ENCODE measurements around the gene MYO7A.
"Not testable (repeated sequence)": the region's sequence is repeated elsewhere in the genome, so short reads cannot be mapped to it uniquely, and the experiment has no call there.

The MYO7A gene

DNA sequence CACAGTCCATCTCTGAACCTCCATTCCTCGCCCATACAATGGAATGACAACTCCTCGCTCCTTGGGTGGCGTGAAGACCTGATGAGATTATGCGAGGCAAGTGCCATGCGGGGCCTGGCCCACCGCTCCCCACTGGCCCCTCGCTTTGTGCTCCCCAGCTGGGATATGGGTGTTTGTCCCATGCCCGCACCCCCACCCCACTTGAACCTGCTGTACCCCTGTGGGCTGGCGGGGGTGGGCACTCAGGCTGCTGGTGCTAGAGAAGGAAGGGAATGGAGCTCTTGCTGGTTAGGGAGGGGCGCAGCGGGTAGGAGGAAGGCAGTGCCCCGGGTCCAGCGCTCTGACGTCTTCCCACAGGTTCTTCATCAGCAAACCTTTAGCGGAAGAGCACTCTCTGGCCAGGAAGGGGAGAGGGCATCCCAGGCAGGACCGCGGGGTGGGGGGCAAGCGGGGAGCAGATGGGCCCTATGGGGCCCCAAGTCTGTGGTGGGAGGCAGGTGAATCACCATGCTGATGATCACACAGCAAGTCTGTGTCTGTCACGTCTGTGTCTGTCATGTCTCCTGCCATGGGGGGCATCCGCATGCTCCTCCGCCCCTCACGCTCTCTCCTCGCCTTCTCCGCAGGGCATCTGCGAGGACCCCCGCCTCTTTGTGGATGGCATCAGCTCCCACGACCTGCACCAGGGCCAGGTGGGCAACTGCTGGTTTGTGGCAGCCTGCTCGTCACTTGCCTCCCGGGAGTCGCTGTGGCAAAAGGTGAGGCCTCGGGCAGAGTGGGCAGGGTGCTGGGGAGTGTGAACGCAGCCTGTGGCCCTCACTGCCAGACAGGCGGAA lies 34.8 kb upstream of the MYO7A start:
- no peak for DNase-seq

DNA sequence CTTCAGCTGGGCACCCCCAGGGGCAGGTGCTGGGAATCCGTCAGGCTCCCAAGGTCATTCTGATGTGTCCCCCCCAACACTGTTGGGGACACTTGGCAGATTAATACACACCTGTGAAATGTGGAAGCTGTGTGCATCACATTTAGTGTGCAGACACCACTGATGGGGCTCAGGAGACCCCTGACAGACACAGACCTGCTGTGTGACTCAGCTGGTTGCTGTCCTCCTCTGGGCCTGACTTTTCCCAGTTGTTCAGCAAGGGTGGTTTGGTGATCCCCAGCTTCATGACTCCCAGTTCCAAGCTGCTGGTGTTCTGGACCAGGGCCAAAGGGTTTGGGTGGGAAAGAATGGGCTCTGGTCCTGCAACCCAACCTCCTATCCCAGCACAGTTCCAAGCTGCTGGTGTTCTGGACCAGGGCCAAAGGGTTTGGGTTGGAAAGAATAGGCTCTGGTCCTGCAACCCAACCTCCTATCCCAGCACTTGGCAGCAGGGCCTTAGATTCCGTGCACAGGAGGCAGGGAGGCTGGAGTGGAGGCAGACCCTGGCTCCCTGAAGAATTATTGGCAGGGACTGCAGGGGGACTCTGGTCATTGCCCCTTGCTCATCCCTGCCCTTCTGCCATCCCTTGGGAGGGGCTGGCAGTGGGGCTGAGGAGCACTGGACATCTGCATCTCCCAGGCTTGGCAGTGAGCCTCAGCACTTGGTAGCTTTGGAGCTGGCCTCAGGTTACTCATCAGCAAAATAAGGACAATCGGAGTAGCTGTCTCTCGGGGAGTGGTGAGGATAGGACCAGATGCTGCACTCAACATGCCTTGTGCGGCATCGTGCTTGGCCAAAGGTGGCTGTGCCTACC lies 33.8 kb upstream of the MYO7A start:
- DNase-seq: no peak

DNA sequence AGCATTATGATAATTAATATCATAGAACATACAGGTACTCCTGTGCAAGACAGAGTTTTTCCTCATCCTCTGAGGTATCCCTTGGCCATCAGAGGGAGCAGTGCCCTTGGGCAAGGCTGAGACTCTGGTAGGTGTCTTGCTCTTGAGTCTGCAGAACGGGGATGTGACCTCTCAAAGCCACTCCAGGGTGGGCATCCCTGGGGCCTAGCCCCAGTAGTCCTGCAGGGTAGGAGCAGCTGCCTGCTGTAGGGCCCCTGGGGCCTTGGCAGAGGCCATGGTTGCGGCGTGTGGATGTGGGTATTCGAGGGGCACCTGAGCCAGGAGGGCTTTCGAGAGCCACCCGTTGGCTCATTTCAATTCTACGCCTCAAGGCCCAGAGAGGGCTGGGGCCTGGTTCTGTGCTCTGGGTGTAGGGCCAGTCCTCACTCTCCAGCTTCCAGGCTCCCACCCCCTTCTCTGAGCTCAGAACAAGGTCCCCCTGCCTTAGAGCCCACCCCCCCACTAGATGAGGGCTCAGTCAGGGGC lies 33.1 kb upstream of the MYO7A start:
- no peak for DNase-seq

DNA sequence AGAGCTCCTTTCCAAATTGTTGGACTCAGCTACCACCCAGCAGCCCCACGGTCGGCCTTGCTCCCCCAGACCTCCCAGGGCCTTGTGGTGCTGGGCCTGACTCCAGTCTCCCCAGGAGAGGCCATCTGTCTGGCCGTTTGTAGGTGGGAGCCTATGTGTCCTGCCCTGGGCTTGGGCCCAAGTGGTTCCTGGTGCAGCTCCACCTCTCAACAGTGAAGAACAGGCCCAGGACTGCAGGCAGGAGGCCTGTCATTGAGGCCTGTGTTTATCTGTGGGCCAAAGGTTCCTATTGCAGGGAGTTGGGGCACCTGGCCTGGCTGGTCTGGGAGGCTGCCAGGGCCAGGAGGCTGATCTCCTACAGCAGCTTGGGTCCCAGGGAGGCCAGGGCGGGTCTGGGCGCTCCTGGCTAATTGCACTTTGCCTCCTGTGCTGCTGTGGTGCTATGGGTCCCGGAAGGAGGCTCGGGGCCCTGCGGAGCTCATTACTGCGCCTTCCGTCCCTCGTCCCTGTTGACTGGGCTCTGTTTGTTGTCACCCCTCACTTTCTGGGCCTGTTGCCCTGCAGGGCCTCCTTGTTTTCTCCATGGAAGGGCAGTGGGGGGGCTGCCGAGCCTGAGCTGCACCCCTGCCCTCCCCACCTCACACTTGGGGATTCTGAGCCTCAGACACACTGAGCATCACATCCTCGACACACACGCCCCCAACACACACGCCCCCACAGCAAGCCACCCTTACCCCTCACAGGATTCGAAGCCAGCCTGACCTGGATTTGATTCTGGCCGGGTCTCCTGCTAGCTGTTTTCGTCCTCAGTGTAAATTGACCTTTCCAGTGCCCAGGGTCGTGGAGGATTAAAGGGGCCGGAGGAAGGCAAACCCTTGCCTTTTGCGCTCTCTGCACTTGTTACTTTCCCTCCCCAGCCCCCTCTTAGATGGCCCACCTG lies 32.2 kb upstream of the MYO7A start:
- no peak for DNase-seq

DNA sequence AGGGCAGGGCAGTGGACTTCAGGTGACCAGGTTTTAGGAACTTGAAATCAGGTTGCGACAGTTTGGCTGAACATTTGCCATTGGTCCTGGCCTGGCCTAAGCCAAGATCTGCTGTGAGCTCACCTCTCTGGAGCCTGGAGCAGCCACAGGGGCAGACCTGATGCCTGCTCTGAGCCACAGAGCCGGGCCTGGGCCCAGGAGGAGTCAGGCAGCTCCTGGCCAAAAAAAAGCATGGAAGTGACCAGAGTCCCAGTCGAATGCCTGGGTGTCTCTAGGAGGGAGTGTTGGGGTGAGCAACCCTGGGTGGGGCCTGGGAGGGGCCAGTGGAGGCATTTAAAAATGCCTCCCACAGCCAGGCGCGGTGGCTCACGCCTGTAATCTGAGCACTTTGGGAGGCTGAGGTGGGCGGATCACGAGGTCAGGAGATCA lies 31.4 kb upstream of the MYO7A start:
- no peak for DNase-seq

DNA sequence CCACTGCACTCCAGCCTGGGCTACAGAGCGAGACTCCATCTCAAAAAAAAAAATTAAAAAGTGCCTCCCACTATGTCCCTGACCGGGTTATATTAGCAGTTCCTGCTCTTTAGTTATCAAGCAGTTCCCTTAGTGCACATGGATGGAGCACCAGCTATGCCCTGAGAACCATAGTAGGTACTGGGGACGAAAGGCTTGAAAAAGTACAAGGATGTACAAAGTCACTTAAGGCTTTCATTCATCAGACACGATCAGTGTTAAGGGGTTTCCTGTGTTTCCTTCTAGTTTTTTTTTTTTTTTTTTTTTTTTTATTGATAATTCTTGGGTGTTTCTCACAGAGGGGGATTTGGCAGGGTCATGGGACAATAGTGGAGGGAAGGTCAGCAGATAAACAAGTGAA lies 30.9 kb upstream of the MYO7A start:
- not testable (repeated sequence) for DNase-seq

DNA sequence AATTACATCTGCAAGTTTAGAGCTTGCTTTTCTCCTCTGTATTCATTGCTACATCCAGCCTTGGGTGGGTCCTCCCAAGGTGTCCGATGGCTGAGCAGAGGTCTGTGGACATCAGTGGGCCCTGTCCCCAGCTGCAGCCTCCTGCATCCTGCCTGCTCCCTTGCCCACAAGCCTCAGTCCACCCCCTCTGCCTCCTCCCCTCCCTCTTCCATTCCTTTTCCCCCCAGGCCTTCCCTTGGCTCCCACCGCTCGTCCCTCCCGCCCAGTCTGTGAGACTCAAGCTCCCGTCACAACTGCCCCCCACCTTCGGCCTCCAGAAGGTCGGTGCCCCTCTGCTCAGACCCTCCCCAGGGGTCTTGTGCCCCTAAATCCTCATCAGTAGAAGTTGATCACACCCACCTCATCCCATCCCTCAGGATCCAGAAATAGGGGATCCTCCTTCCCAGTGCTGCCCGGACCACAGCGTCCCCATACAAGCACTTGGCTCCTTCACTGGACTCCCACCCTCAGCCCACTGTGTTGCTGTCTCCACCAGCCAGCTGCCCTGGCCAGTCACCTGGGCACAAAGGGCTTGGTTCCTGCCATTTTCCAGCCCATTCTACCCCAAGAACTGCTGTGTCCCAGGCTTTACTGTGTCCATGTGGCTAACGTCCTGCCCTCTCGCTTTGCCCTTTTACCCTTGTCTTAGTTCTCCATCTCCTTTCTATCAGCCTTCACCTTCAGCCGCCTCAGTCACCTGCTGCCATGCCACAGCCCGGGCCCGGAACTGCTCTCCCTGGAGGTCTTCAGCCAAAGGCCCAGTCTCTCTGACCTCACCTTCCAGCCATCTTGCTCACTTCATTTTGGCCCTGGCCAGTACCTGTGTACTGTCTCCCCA lies 27.6 kb upstream of the MYO7A start:
- DNase-seq: no peak

DNA sequence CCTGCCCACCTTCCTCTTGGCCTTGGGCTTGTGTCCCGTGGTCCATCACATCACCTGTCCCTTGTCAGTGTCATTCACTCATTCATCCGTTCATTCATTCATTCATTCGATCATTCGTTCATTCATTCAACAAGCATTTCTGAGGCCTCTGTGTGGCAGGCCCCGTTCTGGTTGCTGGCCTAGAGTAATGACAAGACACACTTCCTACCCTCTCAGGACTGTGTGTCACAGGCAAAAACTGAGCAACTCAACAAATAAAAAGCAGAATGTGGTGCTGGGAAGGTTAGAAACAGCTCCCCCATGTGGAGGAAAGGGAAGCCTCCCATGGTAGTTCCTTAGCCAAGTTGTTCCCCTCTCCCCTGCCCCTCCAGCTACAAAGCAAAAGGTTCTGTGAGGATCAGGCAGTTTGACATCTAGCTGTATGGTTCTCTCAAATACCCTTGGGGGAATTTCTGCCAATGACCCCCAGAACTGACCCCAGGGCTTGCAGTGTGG lies 27.0 kb upstream of the MYO7A start:
- DNase-seq: no peak

DNA sequence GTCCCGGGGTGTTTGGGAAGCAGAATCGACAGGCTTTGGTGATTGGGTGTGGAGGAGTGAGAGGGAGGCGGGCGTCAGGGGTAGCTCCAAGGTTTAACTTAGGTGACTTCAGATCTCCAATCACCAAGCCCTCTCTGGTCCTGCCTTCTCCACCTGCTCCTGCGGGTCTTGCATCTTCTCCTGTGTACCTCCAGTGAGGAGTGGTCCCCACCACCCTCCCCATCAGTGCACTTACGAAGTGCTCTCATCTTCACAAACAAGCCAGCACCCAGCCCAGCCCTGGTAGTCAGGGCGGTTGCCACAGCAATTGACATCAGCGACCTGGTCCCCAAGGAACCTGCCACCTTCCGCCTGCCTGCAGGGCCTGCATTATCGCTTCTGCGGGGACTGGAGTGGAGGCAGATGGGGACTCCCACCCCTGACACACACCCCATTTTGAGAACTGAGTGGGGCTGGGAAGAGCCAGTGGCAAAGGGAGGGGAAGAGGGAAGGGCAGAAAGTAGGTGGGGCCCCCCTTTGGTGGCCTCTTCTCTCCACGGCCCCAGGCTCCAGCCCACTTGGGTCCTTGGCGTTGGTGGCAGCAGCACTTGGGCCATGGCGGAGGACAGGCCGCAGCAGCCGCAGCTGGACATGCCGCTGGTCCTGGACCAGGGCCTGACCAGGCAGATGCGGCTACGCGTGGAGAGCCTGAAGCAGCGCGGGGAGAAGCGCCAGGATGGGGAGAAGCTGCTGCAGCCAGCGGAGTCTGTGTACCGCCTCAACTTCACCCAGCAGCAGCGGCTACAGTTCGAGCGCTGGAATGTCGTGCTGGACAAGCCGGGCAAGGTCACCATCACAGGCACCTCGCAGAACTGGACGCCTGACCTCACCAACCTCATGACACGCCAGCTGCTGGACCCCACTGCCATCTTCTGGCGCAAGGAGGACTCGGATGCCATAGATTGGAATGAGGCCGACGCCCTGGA lies 25.5 kb upstream of the MYO7A start, which contains the start of gene OMP:
TSS of gene OMP (plus strand) at position 595 of the 965 bp plus-strand sequence. CDS start at position 595, 0 bp downstream.
- DNase-seq: no peak

DNA sequence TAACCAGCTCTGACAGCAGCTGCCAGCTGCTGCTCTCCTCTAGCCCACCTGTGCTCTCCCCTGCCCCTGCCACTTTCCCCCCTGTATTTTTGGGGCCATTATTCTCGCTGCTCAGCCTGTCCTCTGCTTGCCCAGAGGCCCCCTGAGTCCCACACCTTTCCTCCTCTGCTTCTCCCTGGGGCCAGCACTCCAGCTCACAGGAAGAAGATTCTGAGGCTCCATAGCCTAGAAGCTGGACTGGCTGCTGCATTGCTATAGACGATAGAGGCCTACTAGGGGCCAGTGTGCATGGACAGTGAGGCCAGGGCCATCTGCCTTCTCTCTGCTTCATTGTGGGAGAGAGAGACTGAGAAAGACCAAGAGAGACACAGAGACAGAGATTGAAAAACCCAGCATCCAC lies 24.7 kb upstream of the MYO7A start:
- DNase-seq: no peak

DNA sequence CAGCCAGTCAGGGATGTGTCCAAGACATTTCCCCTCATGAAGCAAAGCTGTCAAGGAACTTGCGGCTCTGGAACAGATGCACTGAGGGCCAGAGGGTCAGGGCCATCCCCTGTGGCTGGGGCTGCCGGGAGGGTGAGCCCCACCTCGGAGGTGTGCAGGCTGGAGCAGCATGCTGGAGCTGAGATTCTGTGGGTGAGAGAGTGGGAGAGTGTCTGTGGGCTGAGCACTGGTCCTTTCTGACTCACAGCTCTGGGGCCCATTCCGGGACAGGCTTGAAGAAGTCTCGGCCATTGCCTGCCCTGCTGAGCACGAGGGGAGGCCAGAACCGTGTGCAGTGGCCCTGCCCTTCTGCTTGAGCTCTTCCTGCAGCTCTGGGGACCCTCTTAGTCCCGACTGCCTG lies 23.3 kb upstream of the MYO7A start:
- no peak for DNase-seq

DNA sequence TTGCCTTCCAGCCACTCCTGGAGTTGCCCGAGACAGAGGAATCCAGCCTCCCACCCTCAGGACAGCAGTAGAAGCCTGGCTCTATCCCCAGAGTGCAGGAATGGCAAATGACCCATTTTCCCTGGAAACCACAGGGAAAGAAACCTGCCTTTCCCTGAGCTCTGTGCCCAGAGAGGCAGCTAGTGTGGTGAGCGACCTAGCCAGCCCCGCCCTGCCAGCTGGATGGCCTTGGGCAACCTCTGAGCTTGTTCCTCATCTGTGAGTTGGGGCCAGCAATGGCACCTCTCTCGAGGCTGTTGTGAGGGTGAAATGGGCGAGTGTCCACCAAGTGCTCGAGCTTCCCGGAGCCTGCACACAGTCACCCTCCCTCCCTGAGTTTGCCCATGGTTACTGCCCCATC lies 21.7 kb upstream of the MYO7A start:
- DNase-seq: no peak

DNA sequence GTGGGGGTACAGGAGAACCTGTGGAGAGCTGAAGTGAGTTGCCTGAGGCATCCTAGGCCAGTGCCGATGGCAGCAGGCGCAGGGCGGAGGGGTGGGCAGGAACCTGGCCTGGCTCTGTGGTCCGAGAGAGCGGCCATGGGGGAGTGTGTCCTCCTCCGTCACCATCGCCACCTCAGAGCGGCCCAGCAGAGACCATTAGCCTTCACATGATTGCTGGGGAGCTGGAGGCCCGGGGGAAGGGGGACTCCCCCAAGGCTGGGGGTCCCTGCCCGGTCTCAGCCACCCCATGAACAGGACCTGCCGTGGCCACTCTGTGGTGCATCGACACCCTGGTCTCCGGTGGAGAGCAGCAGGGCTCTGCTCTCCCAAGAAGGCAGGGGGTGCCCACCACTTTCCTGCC lies 21.3 kb upstream of the MYO7A start:
- no peak for DNase-seq

DNA sequence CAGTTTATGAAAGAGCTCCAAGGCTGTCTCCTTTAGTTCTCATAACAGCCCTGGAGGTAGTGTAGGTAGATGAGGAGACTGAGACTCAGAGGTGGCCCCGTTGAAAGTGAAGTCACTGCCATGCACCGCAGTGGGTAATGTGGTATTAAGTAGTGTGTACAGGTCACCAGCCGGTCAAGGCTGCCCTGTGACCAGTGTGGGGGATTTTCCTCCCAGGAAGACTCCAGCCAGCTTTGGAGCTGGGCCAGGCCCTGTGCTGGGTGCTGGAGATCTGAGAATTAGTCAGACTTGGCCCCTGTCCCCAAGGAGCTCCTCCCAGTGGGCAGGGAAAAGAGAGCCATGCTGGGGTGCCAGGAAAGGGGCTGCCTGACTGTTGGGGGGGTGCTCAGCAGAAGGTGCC lies 20.1 kb upstream of the MYO7A start:
- no peak for DNase-seq

DNA sequence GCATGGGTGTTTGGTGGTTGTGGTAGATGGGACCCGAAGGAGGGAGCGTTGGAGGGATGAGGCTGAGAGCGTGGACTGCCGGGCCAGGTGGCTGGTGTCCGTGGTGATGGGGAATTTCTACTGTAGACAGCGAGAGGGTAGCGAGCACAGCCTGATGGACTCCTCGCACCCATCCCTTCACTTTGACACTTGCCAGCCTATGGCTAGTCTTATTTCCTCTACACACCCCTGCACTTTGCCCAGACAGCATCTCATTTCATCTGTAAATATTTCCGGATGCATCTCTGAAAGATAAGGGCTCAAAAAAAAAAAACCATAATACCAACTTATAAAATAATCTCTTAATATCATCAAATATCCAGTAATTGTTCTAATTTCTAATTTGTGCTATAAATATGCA lies 19.6 kb upstream of the MYO7A start:
- DNase-seq: no peak

DNA sequence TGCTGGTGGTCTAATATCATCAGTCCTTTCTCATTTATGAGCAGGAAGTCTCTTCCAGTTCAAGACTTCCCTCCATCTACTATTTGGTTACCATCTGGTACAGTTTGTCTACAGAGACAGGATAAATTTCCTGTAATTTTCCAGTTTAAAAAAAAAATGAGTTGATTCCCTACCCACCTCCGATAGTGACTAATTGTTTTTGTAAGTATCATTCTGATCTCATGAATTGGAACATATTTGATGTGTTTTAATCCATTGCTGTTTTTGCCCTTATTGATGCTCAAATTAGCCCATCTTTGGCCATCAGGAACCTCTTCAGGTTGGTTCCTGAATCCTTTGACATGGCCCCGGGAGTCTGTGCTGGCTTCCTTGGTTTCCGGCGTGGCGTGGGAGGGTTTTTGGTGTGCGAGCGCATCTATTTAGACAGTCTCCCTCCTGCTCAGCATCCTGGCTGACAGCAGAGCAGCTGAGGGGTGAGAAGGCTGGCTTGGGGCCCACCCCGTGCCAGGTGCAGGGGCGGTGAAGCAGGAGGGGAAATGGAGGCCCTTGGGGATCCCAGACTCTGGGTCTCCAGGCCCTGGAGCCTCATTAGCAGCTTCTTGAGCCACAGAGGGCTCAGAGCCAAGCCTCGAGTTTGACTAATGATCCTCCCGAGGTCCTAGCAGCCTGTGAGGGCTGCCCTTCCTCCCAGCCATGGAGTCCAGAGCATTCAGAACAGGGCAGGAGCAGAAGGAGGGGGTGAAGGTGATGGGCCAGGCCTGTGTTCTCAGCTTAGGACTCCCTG lies 18.6 kb upstream of the MYO7A start:
- DNase-seq: no peak

DNA sequence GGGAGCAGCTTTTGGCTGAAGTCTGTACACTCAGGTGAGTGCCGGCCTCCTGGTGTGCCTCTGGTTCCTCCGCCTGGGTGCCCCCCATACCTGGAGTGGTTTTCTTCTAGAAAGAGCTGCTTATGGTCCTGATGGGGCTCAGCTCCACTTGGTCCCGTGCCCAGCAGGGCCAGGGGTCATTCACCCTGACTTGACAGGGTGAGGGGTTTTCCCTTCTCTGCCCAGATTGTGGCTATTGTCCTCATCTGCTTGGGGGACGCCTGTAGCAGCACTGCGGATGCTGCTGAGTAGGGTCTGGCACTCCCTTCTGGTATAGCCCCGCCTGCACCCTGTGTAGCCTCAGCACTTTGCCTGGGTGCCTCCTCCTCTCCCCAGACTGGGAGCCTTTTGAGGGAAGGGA lies 17.2 kb upstream of the MYO7A start:
- no peak for DNase-seq

DNA sequence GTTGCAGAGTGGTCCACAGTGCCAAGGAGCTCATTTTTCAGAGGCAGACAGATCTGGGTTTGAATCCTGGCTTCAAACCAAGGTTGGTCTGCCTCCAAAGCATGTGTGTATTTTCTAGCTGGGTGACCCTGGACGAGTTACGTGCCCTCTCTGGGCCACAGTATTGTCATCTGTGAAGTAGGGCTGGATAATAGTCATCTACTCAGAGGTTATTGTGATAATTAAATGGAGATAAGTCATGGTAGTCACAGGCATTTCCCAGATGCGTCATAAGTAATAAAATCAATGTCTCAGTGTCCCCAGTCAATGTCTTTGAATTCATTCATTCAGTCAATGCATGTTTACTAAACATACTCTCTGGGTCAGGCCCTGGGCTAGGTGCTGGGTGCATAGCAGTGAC lies 16.8 kb upstream of the MYO7A start:
- DNase-seq: no peak

DNA sequence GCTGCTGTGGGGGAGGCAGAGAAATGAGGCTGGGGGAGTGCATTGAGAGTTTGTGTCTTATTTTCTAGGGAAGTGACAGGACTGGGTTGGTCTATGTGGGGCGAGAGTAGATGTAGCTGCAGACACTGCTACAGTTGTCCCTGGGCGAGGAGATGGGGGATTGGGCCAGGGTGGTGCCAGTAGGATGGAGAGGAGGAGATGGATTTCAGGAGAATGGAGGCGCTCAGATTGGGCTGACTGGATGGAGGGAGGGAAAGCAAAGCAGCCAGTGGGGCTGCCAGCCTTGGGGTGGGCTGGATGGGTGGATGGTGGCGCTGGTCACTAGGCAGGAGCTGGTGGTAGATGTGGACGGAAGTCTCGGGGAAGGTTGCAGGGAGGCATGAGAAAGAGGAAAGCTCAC lies 16.1 kb upstream of the MYO7A start:
- DNase-seq: no peak
